ENCODE results near the gene IGFBP7.

IGFBP7 gene

GRCh38 chr4:57018980-57019379 is 91.2 kb downstream of the IGFBP7 start:
- no peak for TF ChIP-seq CTCF (conservative IDR thresholded peaks at IDR 0.05; ENCODE audit: control insufficient read depth, insufficient read depth, low read depth, low read length)
- H3K4me3 ChIP-seq (ENCODE audit: control insufficient read depth, low read depth, low read length), result no peak overlapping the region
- peak; percentile 25 for DNase-seq (ENCODE audit: low read depth)

- TF ChIP-seq CTCF (conservative IDR thresholded peaks at IDR 0.05; ENCODE audit: control insufficient read depth, insufficient read depth, low read depth, low read length), result no peak
- H3K4me3 ChIP-seq (ENCODE audit: control insufficient read depth, low read depth, low read length), result no peak overlapping the region
- DNase-seq (ENCODE audit: low read depth), result no peak
Measured at GRCh38 chr4:57013543-57014120, 96.6 kb downstream of the IGFBP7 start.

- H3K4me3 ChIP-seq (ENCODE audit: control insufficient read depth, low read depth, low read length), result no peak overlapping the region
- no peak for DNase-seq (ENCODE audit: low read depth)
- TF ChIP-seq CTCF (conservative IDR thresholded peaks at IDR 0.05; ENCODE audit: control insufficient read depth, insufficient read depth, low read depth, low read length), result no peak
Measured at GRCh38 chr4:56999751-57000150, 110.4 kb downstream of the IGFBP7 start.

- no peak for TF ChIP-seq CTCF (conservative IDR thresholded peaks at IDR 0.05; ENCODE audit: control insufficient read depth, insufficient read depth, low read depth, low read length)
- H3K4me3 ChIP-seq (ENCODE audit: control insufficient read depth, low read depth, low read length), result no peak overlapping the region
- DNase-seq (ENCODE audit: low read depth), result peak; percentile 97
Measured at GRCh38 chr4:56995525-56995924, 114.7 kb downstream of the IGFBP7 start.

- no peak overlapping the region for H3K4me3 ChIP-seq (ENCODE audit: control insufficient read depth, low read depth, low read length)
- peak; percentile 67 for DNase-seq (ENCODE audit: low read depth)
- TF ChIP-seq CTCF (conservative IDR thresholded peaks at IDR 0.05; ENCODE audit: control insufficient read depth, insufficient read depth, low read depth, low read length), result no peak
Measured at GRCh38 chr4:56990109-56990905, 119.9 kb downstream of the IGFBP7 start.

GRCh38 chr4:56986952-56987351 is 123.2 kb downstream of the IGFBP7 start:
- no peak for TF ChIP-seq CTCF (conservative IDR thresholded peaks at IDR 0.05; ENCODE audit: control insufficient read depth, insufficient read depth, low read depth, low read length)
- no peak for DNase-seq (ENCODE audit: low read depth)
- H3K4me3 ChIP-seq (ENCODE audit: control insufficient read depth, low read depth, low read length), result no peak overlapping the region

Measured in fibroblast of mammary gland (primary cell).